GF-D8 (cell line): ENCODE data around the gene DIO1.

Experiments
- DNase-seq: peaks from one replicate; lab custom pipeline; 2025; lab: John Stamatoyannopoulos, UW

Gene DIO1

GRCh38 chr1:53942127-53942957 is 48.4 kb downstream of the DIO1 start:
- no peak for DNase-seq

- DNase-seq = no peak
Observed at GRCh38 chr1:53943090-53943489, 49.1 kb downstream of the DIO1 start.

GRCh38 chr1:53943490-53944043 is 49.6 kb downstream of the DIO1 start:
- DNase-seq = no peak

GRCh38 chr1:53944469-53945182 is 50.6 kb downstream of the DIO1 start:
- DNase-seq = no peak

GRCh38 chr1:53945183-53945432 is 51.1 kb downstream of the DIO1 start:
- peak; percentile 50 for DNase-seq

- peak; percentile 78 for DNase-seq
Observed at GRCh38 chr1:53945433-53946251, 51.7 kb downstream of the DIO1 start, which contains the start of gene IFT25. TSS of gene IFT25 (minus strand) at chr1:53945699. CDS start at chr1:53940082, 5,617 bp downstream.

- no peak for DNase-seq
Observed at GRCh38 chr1:53946252-53947171, 52.5 kb downstream of the DIO1 start, which contains the start of gene LRRC42. TSS of gene LRRC42 (plus strand) at chr1:53946350. CDS start at chr1:53952000, 5,650 bp downstream.

GRCh38 chr1:53947172-53947907 is 53.4 kb downstream of the DIO1 start:
- no peak for DNase-seq

GRCh38 chr1:53948291-53948690 is 54.3 kb downstream of the DIO1 start:
- DNase-seq = no peak

- no peak for DNase-seq
Observed at GRCh38 chr1:53949023-53949990, 55.3 kb downstream of the DIO1 start.

- no peak for DNase-seq
Observed at GRCh38 chr1:53951697-53952096, 57.7 kb downstream of the DIO1 start.

GRCh38 chr1:53954128-53954527 is 60.1 kb downstream of the DIO1 start:
- no peak for DNase-seq

GRCh38 chr1:53956308-53957168 is 62.6 kb downstream of the DIO1 start:
- peak; percentile 27 for DNase-seq

- DNase-seq = no peak
Observed at GRCh38 chr1:53957194-53957818, 63.3 kb downstream of the DIO1 start.

GRCh38 chr1:53959664-53960250 is 65.8 kb downstream of the DIO1 start:
- no peak for DNase-seq
